ENCODE results near the gene MCTP2. TPM values are rescaled to one million over a fixed set of nuclear protein-coding genes. Genes with fewer than 3 reads are reported as not detected.

Gene MCTP2
- total RNA-seq, 1 experiment from 2014 or later, result 0.15 TPM

DNA sequence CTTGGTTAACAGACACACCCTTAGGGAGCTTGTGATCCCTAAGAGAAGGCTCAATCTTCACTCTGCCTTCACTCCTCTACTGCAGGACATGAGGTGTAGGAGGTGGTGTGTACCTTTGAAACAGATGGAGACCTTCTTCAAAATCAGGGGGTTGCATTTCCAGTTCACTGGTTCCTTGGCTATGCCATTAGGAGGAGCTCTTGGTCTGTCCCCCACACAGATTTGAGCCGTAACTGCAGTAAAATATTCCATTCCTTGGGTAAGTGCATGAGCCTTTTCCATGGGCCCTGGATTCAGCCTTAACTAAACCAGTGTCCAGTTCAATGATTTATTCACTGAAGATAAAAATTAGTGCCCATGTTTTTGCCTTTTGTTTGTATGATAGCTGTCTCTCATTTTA lies 144.6 kb downstream of the MCTP2 start:
- intact Hi-C loops (cut with micrococcal nuclease; ENCODE audit: unreplicated experiment) (no loop called here), in situ Hi-C loops (cut with HindIII; ENCODE audit: low pct_unique_long_range_greater_than_20kb, low sequenced_read_pairs) (no loop called here)
- CTCF ChIA-PET, result no interaction called here
- Histone ChIP-seq H3K36me3 (ENCODE audit: control insufficient read depth, insufficient read depth, low read length) (no peaks in the 10 kb centered on the region), H3K27me3 (ENCODE audit: control insufficient read depth, insufficient read depth, low read length) (no peaks in the 10 kb centered on the region), H3K9me3 (ENCODE audit: control insufficient read depth, insufficient read depth, low read depth, low read length) (no peaks in the 10 kb centered on the region), H3K27ac (ENCODE audit: low read length) (no peak overlapping the region), H3K4me1 (ENCODE audit: control insufficient read depth, insufficient read depth, low read length) (no peaks in the 10 kb centered on the region), H3K4me3 (ENCODE audit: low read depth in 2 of 2, low read length in 2 of 2) (no peak overlapping the region)
- BruUV-seq (replicated peaks), result no TSS peak
- ATAC-seq, result no peak
- no peak for DNase-seq (ENCODE audit: low read depth, low spot score)
- POLR2A ChIA-PET, result no interaction called here
- TF ChIP-seq POLR2AphosphoS5 (IDR thresholded peaks at IDR 0.05; ENCODE audit: low read depth, low read length) (no peak), TCF7L2 (IDR thresholded peaks at IDR 0.05; ENCODE audit: low read depth, low read length) (no peak)
- TF ChIP-seq, protein P1, sequence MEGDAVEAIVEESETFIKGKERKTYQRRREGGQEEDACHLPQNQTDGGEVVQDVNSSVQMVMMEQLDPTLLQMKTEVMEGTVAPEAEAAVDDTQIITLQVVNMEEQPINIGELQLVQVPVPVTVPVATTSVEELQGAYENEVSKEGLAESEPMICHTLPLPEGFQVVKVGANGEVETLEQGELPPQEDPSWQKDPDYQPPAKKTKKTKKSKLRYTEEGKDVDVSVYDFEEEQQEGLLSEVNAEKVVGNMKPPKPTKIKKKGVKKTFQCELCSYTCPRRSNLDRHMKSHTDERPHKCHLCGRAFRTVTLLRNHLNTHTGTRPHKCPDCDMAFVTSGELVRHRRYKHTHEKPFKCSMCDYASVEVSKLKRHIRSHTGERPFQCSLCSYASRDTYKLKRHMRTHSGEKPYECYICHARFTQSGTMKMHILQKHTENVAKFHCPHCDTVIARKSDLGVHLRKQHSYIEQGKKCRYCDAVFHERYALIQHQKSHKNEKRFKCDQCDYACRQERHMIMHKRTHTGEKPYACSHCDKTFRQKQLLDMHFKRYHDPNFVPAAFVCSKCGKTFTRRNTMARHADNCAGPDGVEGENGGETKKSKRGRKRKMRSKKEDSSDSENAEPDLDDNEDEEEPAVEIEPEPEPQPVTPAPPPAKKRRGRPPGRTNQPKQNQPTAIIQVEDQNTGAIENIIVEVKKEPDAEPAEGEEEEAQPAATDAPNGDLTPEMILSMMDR (IDR thresholded peaks at IDR 0.05), result peak; percentile 29

DNA sequence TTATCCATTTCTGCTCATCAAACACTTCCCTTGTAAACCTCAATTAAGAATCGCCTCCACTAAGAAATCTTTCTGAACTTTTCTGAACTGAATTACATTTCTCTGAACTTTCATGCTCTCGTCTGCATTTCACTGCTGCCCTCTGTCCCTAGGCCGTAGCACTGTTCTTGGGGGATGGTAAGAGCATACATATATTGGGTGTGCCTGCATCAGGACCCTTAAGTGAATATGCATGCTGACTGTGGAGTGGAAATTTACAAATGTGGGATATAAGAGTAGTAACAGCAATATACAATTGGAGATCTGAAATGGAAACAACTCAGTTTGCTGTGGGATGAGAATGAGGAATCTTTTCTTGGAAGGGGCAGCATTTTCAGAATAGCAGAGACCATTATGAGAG lies 148.6 kb downstream of the MCTP2 start:
- no peak overlapping the region for H3K27ac ChIP-seq (ENCODE audit: low read length)
- no peaks in the 10 kb centered on the region for H3K27me3 ChIP-seq (ENCODE audit: control insufficient read depth, insufficient read depth, low read length)
- H3K4me1 ChIP-seq (ENCODE audit: control insufficient read depth, insufficient read depth, low read length), result no peaks in the 10 kb centered on the region
- POLR2A ChIA-PET, result no interaction called here
- no TSS peak for BruUV-seq (replicated peaks)
- intact Hi-C loops (cut with micrococcal nuclease; ENCODE audit: unreplicated experiment), result no loop called here
- CTCF ChIA-PET, result no interaction called here
- H3K36me3 ChIP-seq (ENCODE audit: control insufficient read depth, insufficient read depth, low read length), result no peaks in the 10 kb centered on the region
- H3K4me3 ChIP-seq (ENCODE audit: low read depth in 2 of 2, low read length in 2 of 2), result no peak overlapping the region
- no peak for DNase-seq (ENCODE audit: low read depth, low spot score)
- H3K9me3 ChIP-seq (ENCODE audit: control insufficient read depth, insufficient read depth, low read depth, low read length), result no peaks in the 10 kb centered on the region
- in situ Hi-C loops (cut with HindIII; ENCODE audit: low pct_unique_long_range_greater_than_20kb, low sequenced_read_pairs), result no loop called here
- ATAC-seq, result no peak
- no peak for TF ChIP-seq SIN3A (IDR thresholded peaks at IDR 0.05; ENCODE audit: borderline replicate concordance, insufficient read depth, low read depth, low read length)
- TF ChIP-seq, protein P2, sequence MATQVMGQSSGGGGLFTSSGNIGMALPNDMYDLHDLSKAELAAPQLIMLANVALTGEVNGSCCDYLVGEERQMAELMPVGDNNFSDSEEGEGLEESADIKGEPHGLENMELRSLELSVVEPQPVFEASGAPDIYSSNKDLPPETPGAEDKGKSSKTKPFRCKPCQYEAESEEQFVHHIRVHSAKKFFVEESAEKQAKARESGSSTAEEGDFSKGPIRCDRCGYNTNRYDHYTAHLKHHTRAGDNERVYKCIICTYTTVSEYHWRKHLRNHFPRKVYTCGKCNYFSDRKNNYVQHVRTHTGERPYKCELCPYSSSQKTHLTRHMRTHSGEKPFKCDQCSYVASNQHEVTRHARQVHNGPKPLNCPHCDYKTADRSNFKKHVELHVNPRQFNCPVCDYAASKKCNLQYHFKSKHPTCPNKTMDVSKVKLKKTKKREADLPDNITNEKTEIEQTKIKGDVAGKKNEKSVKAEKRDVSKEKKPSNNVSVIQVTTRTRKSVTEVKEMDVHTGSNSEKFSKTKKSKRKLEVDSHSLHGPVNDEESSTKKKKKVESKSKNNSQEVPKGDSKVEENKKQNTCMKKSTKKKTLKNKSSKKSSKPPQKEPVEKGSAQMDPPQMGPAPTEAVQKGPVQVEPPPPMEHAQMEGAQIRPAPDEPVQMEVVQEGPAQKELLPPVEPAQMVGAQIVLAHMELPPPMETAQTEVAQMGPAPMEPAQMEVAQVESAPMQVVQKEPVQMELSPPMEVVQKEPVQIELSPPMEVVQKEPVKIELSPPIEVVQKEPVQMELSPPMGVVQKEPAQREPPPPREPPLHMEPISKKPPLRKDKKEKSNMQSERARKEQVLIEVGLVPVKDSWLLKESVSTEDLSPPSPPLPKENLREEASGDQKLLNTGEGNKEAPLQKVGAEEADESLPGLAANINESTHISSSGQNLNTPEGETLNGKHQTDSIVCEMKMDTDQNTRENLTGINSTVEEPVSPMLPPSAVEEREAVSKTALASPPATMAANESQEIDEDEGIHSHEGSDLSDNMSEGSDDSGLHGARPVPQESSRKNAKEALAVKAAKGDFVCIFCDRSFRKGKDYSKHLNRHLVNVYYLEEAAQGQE (IDR thresholded peaks at IDR 0.05; ENCODE audit: insufficient read depth in 1 of 2, low read depth in 2 of 2, low read length in 1 of 2), result no peak
- TF ChIP-seq, protein P1 (IDR thresholded peaks at IDR 0.05), result no peak

DNA sequence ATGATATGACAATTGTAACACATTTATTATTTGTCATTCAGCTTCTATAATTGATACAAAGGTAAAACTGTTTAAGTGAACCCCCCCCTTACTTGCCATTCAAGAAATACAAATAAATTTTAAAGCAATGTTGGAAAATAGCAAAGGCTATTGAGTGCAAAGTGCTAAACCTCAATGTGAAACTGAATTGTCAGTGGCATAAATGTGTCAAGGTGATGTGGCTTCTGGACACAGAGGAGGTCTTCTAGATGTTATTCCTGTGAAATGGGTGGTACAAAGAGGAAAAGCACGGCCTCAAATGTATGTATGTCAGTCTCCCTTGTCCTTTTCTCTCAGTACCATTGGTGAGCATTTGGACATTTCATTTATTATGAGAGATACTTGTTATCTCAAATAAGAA lies 149.4 kb downstream of the MCTP2 start:
- Histone ChIP-seq H3K4me1 (ENCODE audit: control insufficient read depth, insufficient read depth, low read length) (no peaks in the 10 kb centered on the region), H3K36me3 (ENCODE audit: control insufficient read depth, insufficient read depth, low read length) (no peaks in the 10 kb centered on the region), H3K9me3 (ENCODE audit: control insufficient read depth, insufficient read depth, low read depth, low read length) (no peaks in the 10 kb centered on the region), H3K4me3 (ENCODE audit: low read depth in 2 of 2, low read length in 2 of 2) (no peak overlapping the region), H3K27ac (ENCODE audit: low read length) (no peak overlapping the region), H3K27me3 (ENCODE audit: control insufficient read depth, insufficient read depth, low read length) (no peaks in the 10 kb centered on the region)
- no peak for DNase-seq (ENCODE audit: low read depth, low spot score)
- intact Hi-C loops (cut with micrococcal nuclease; ENCODE audit: unreplicated experiment) (no loop called here), in situ Hi-C loops (cut with HindIII; ENCODE audit: low pct_unique_long_range_greater_than_20kb, low sequenced_read_pairs) (no loop called here)
- TF ChIP-seq, protein P1 (IDR thresholded peaks at IDR 0.05), result no peak
- no peak for TF ChIP-seq SIN3A (IDR thresholded peaks at IDR 0.05; ENCODE audit: borderline replicate concordance, insufficient read depth, low read depth, low read length)
- no peak for TF ChIP-seq POLR2AphosphoS5 (IDR thresholded peaks at IDR 0.05; ENCODE audit: low read depth, low read length)
- TF ChIP-seq TCF7L2 (IDR thresholded peaks at IDR 0.05; ENCODE audit: low read depth, low read length), result no peak
- TF ChIP-seq, protein P2 (IDR thresholded peaks at IDR 0.05; ENCODE audit: insufficient read depth in 1 of 2, low read depth in 2 of 2, low read length in 1 of 2), result no peak
- BruUV-seq (replicated peaks), result no TSS peak
- ATAC-seq, result no peak
- ChIA-PET POLR2A (no interaction called here), CTCF (no interaction called here)

All from Panc1 (cell line).